HEK293 (cell line): ENCODE results near the gene PPID.

Experiments
- FEZF1 ChIP-seq: fragments of 450-650 bp; formaldehyde crosslinking; IDR thresholded peaks from 2 replicates; pipeline ENCODE4 v1.5.1; 2016; ENCODE audit warnings: missing biosample characterization, missing genetic modification characterization
- GLIS1 ChIP-seq: fragments of 450-650 bp; formaldehyde crosslinking; IDR thresholded peaks from 2 replicates; pipeline ENCODE4 v1.5.1; 2016; ENCODE audit warnings: missing biosample characterization, missing genetic modification characterization
- KLF1 ChIP-seq: fragments of 450-650 bp; formaldehyde crosslinking; IDR thresholded peaks from 2 replicates; pipeline ENCODE4 v1.5.1; 2016; ENCODE audit warnings: missing biosample characterization, missing genetic modification characterization
- KLF10 ChIP-seq: fragments of 450-650 bp; IDR thresholded peaks from 2 replicates; pipeline ENCODE4 v1.5.1; 2018; ENCODE audit warnings: missing biosample characterization, mild to moderate bottlenecking, missing genetic modification characterization
- PRDM1 ChIP-seq: fragments of 450-650 bp; formaldehyde crosslinking; IDR thresholded peaks from 2 replicates; pipeline ENCODE4; 2016; ENCODE audit warnings: missing biosample characterization, missing genetic modification characterization
- YY1 ChIP-seq: fragments of 450-650 bp; formaldehyde crosslinking; IDR thresholded peaks from 2 replicates; pipeline ENCODE4 v1.5.1; 2018; ENCODE audit warnings: missing biosample characterization, missing genetic modification characterization
- ZBTB17 ChIP-seq: fragments of 450-650 bp; formaldehyde crosslinking; IDR thresholded peaks from 2 replicates; pipeline ENCODE4 v1.5.1; 2016; ENCODE audit warnings: missing biosample characterization, missing genetic modification characterization
- ZBTB20 ChIP-seq: fragments of 450-650 bp; formaldehyde crosslinking; IDR thresholded peaks from 2 replicates; pipeline ENCODE4 v1.5.1; 2016; ENCODE audit warnings: missing biosample characterization, missing genetic modification characterization
- ZBTB6 ChIP-seq: fragments of 450-650 bp; formaldehyde crosslinking; IDR thresholded peaks from 2 replicates; pipeline ENCODE4 v1.5.1; 2017; ENCODE audit warnings: missing biosample characterization, missing genetic modification characterization
- ZNF10 ChIP-seq: fragments of 450-650 bp; formaldehyde crosslinking; IDR thresholded peaks from 2 replicates; pipeline ENCODE4 v1.5.1; 2017; ENCODE audit warnings: missing biosample characterization, missing genetic modification characterization
- ZNF16 ChIP-seq: fragments of 450-650 bp; formaldehyde crosslinking; IDR thresholded peaks from 2 replicates; pipeline ENCODE4 v1.5.1; 2016; ENCODE audit warnings: low read depth, missing biosample characterization, missing genetic modification characterization
- ZNF169 ChIP-seq: fragments of 450-650 bp; formaldehyde crosslinking; IDR thresholded peaks from 2 replicates; pipeline ENCODE4 v1.5.1; 2016; ENCODE audit warnings: missing biosample characterization, missing genetic modification characterization
- ZNF18 ChIP-seq: fragments of 450-650 bp; formaldehyde crosslinking; IDR thresholded peaks from 2 replicates; pipeline ENCODE4 v1.5.1; 2016; ENCODE audit warnings: missing biosample characterization, missing genetic modification characterization
- ZNF266 ChIP-seq: fragments of 450-650 bp; formaldehyde crosslinking; IDR thresholded peaks from 2 replicates; pipeline ENCODE4 v1.5.1; 2016; ENCODE audit warnings: missing biosample characterization, missing genetic modification characterization, low read depth
- ZNF394 ChIP-seq: fragments of 450-650 bp; formaldehyde crosslinking; IDR thresholded peaks from 2 replicates; pipeline ENCODE4 v1.5.1; 2016; ENCODE audit warnings: missing biosample characterization, missing genetic modification characterization, mild to moderate bottlenecking, moderate library complexity, borderline replicate concordance
- ZNF426 ChIP-seq: fragments of 450-650 bp; formaldehyde crosslinking; IDR thresholded peaks from 2 replicates; pipeline ENCODE4 v1.5.1; 2017; ENCODE audit warnings: missing biosample characterization, missing genetic modification characterization, mild to moderate bottlenecking, inconsistent platforms, moderate library complexity
- ZNF473 ChIP-seq: fragments of 450-650 bp; formaldehyde crosslinking; IDR thresholded peaks from 2 replicates; pipeline ENCODE4 v1.5.1; 2017; ENCODE audit warnings: missing biosample characterization, missing genetic modification characterization
- ZNF510 ChIP-seq: fragments of 450-650 bp; formaldehyde crosslinking; IDR thresholded peaks from 2 replicates; pipeline ENCODE4 v1.5.1; 2018; ENCODE audit warnings: mild to moderate bottlenecking, missing genetic modification characterization, missing biosample characterization; ENCODE audit not compliant: insufficient replicate concordance
- ZNF514 ChIP-seq: fragments of 450-650 bp; formaldehyde crosslinking; IDR thresholded peaks from 2 replicates; pipeline ENCODE4 v1.5.1; 2016; ENCODE audit warnings: missing biosample characterization, missing genetic modification characterization
- ZNF561 ChIP-seq: fragments of 450-650 bp; IDR thresholded peaks from 2 replicates; pipeline ENCODE4 v1.5.1; 2018; ENCODE audit warnings: missing biosample characterization, missing genetic modification characterization, borderline replicate concordance
- ZNF580 ChIP-seq: fragments of 450-650 bp; formaldehyde crosslinking; IDR thresholded peaks from 2 replicates; pipeline ENCODE4 v1.5.1; 2016; ENCODE audit warnings: missing biosample characterization, missing genetic modification characterization
- ZNF585B ChIP-seq: fragments of 450-650 bp; formaldehyde crosslinking; IDR thresholded peaks from 2 replicates; pipeline ENCODE4 v1.5.1; 2016; ENCODE audit warnings: missing biosample characterization, missing genetic modification characterization
- ZNF660 ChIP-seq: fragments of 450-650 bp; IDR thresholded peaks from 2 replicates; pipeline ENCODE4 v1.5.1; 2018; ENCODE audit warnings: missing biosample characterization, mild to moderate bottlenecking, missing genetic modification characterization
- ZNF670 ChIP-seq: fragments of 450-650 bp; formaldehyde crosslinking; IDR thresholded peaks from 2 replicates; pipeline ENCODE4 v1.5.1; 2016; ENCODE audit warnings: missing biosample characterization, missing genetic modification characterization, low read depth
- ZSCAN23 ChIP-seq: fragments of 450-650 bp; formaldehyde crosslinking; IDR thresholded peaks from 2 replicates; pipeline ENCODE4 v1.5.1; 2016; ENCODE audit warnings: missing biosample characterization, missing genetic modification characterization
- ZSCAN30 ChIP-seq: fragments of 450-650 bp; IDR thresholded peaks from 2 replicates; pipeline ENCODE4 v1.5.1; 2018; ENCODE audit warnings: missing biosample characterization, mild to moderate bottlenecking, missing genetic modification characterization, moderate library complexity
- ZXDB ChIP-seq: fragments of 450-650 bp; formaldehyde crosslinking; IDR thresholded peaks from 2 replicates; pipeline ENCODE4 v1.5.1; 2016; ENCODE audit warnings: missing biosample characterization, missing genetic modification characterization
- TF ChIP-seq, protein P1 (sequence below): fragments of 450-650 bp; formaldehyde crosslinking; IDR thresholded peaks from 2 replicates; pipeline ENCODE4 v1.5.1; 2017; ENCODE audit warnings: missing biosample characterization, missing genetic modification characterization
- TF ChIP-seq, protein P2 (sequence below): fragments of 450-650 bp; formaldehyde crosslinking; optimal IDR thresholded peaks from 2 replicates; pipeline ENCODE3; 2016; ENCODE audit warnings: missing biosample characterization, mild to moderate bottlenecking, missing genetic modification characterization
- TF ChIP-seq, protein P3 (sequence below): fragments of 450-650 bp; formaldehyde crosslinking; IDR thresholded peaks from 2 replicates; pipeline ENCODE4 v1.5.1; 2016; ENCODE audit warnings: missing biosample characterization, missing genetic modification characterization, low read depth

PPID gene

GRCh38 chr4:158671915-158672806, 51.0 kb downstream of the PPID start, which contains the start of gene ETFDH (continued):
- TF ChIP-seq, protein P1, sequence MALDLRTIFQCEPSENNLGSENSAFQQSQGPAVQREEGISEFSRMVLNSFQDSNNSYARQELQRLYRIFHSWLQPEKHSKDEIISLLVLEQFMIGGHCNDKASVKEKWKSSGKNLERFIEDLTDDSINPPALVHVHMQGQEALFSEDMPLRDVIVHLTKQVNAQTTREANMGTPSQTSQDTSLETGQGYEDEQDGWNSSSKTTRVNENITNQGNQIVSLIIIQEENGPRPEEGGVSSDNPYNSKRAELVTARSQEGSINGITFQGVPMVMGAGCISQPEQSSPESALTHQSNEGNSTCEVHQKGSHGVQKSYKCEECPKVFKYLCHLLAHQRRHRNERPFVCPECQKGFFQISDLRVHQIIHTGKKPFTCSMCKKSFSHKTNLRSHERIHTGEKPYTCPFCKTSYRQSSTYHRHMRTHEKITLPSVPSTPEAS (tag by site-specific recombination): no peak
- TF ChIP-seq ZNF426 (tag by site-specific recombination): no peak
- no peak for TF ChIP-seq ZNF266
- no peak for TF ChIP-seq ZNF561 (tag by site-specific recombination)
- TF ChIP-seq KLF10: no peak
- TF ChIP-seq ZXDB (tag by site-specific recombination): peak; percentile 80
- peak; percentile 55; the same call in 1 of the 2 replicates for TF ChIP-seq ZNF660
- peak; percentile 3; the same call in 1 of the 2 replicates for TF ChIP-seq KLF1 (tag by site-specific recombination)
- TF ChIP-seq ZSCAN30 (tag by site-specific recombination): no peak
- no peak for TF ChIP-seq ZBTB6 (tag by site-specific recombination)
- peak; percentile 52; the same call in 1 of the 2 replicates for TF ChIP-seq ZNF394 (tag by site-specific recombination)
- no peak for TF ChIP-seq ZNF585B (tag by site-specific recombination)
- TF ChIP-seq FEZF1 (tag by site-specific recombination): no peak
- TF ChIP-seq ZBTB17 (tag by site-specific recombination): peak; percentile 92
- TF ChIP-seq ZNF510 (tag by site-specific recombination): no peak
- TF ChIP-seq ZNF16 (tag by site-specific recombination): no peak
- no peak for TF ChIP-seq ZNF514 (tag by site-specific recombination)
- no peak for TF ChIP-seq ZNF670
- TF ChIP-seq, protein P2, sequence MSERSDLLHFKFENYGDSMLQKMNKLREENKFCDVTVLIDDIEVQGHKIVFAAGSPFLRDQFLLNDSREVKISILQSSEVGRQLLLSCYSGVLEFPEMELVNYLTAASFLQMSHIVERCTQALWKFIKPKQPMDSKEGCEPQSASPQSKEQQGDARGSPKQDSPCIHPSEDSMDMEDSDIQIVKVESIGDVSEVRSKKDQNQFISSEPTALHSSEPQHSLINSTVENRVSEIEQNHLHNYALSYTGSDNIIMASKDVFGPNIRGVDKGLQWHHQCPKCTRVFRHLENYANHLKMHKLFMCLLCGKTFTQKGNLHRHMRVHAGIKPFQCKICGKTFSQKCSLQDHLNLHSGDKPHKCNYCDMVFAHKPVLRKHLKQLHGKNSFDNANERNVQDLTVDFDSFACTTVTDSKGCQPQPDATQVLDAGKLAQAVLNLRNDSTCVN (tag by site-specific recombination): peak; percentile 56
- TF ChIP-seq GLIS1 (tag by site-specific recombination): peak; percentile 50; the same call in 1 of the 2 replicates
- peak; percentile 75; the same call in 1 of the 2 replicates for TF ChIP-seq ZNF18
- TF ChIP-seq YY1 (tag by site-specific recombination): peak; percentile 73; the same call in 1 of the 2 replicates
- peak; percentile 66; the same call in 1 of the 2 replicates for TF ChIP-seq ZBTB20 (tag by site-specific recombination)
- TF ChIP-seq ZNF169: no peak
- no peak for TF ChIP-seq ZNF473 (tag by site-specific recombination)
- no peak for TF ChIP-seq ZNF10 (tag by site-specific recombination)
- TF ChIP-seq PRDM1 (tag by site-specific recombination): no peak
- TF ChIP-seq ZNF580 (tag by site-specific recombination): peak; percentile 66; the same call in 1 of the 2 replicates
- TF ChIP-seq, protein P3, sequence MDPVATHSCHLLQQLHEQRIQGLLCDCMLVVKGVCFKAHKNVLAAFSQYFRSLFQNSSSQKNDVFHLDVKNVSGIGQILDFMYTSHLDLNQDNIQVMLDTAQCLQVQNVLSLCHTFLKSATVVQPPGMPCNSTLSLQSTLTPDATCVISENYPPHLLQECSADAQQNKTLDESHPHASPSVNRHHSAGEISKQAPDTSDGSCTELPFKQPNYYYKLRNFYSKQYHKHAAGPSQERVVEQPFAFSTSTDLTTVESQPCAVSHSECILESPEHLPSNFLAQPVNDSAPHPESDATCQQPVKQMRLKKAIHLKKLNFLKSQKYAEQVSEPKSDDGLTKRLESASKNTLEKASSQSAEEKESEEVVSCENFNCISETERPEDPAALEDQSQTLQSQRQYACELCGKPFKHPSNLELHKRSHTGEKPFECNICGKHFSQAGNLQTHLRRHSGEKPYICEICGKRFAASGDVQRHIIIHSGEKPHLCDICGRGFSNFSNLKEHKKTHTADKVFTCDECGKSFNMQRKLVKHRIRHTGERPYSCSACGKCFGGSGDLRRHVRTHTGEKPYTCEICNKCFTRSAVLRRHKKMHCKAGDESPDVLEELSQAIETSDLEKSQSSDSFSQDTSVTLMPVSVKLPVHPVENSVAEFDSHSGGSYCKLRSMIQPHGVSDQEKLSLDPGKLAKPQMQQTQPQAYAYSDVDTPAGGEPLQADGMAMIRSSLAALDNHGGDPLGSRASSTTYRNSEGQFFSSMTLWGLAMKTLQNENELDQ: no peak
- TF ChIP-seq ZSCAN23 (tag by site-specific recombination): no peak; the same call in 1 of the 2 replicates
